Activated naive CD4-positive, alpha-beta T cell treated with anti-CD3 and anti-CD28 coated beads, Interleukin-2, amount 50 U/mL, for 16 hours (primary cell): ENCODE results near the gene PPP5C.
"Not testable (repeated sequence)": the region's sequence is repeated elsewhere in the genome, so short reads cannot be mapped to it uniquely, and the experiment has no call there.

Experiments
- DNase-seq: peaks from one replicate; pipeline ENCODE4 v3.0.0-alpha.2; 2020

PPP5C gene

GRCh38 chr19:46386996-46387712 lies 40.3 kb downstream of the PPP5C start:
- DNase-seq, result no peak

GRCh38 chr19:46387713-46388130 lies 40.8 kb downstream of the PPP5C start:
- no peak for DNase-seq

DNA sequence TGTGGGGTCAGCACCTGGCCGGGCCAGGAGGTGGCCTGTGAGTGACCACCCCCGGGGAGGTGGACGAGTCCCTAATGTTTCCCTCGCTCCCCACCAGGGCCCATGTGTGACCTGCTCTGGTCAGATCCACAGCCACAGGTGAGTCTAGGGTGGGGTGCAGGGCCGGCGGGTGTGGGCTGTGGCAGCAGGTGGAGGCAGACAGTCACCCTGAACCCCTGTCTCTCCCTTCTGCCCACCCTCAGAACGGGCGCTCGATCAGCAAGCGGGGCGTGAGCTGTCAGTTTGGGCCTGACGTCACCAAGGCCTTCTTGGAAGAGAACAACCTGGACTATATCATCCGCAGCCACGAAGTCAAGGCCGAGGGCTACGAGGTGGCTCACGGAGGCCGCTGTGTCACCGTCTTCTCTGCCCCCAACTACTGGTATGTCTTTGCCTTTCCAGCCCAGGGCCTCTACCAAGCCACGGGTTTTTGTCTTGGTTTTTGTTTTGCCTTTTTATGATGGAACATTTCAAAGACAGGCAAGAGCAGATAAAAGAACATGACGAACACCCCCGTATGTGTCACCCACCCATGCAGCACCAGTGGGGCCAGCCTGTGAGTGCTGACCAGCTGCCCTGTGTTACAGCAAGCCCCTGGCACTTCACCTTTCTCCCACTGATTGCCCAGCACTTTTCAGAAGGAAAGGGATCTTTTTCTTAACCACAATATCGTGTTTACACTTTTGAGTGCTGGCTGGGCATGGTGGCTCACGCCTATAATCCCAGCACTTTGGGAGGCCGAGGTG lies 41.6 kb downstream of the PPP5C start:
- DNase-seq, result no peak

- no peak for DNase-seq
These were observed 43.4 kb downstream of the PPP5C start for GRCh38 chr19:46390121-46390858.

DNA sequence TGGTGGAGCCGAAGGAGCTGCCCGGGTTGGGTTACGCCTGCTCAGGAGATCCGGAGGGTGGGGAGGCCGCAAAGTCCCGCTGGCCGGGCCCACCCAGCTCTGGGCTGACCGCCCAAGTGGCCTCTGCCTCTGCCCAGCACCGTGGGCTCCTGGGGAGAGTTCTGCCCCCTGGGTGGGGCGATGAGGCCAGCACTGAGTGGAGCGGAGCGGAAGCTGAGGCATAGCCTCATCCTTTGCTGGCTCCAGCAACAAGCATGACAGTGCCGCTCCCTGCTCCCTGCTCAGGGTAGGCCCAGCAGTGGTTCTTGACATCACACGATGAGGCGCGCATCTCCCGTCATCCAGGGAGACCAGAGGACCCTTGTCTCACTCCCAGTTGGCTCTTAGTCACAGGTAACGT lies 44.0 kb downstream of the PPP5C start:
- no peak for DNase-seq

- no peak for DNase-seq
These were observed 44.7 kb downstream of the PPP5C start for GRCh38 chr19:46391296-46392251.

DNA sequence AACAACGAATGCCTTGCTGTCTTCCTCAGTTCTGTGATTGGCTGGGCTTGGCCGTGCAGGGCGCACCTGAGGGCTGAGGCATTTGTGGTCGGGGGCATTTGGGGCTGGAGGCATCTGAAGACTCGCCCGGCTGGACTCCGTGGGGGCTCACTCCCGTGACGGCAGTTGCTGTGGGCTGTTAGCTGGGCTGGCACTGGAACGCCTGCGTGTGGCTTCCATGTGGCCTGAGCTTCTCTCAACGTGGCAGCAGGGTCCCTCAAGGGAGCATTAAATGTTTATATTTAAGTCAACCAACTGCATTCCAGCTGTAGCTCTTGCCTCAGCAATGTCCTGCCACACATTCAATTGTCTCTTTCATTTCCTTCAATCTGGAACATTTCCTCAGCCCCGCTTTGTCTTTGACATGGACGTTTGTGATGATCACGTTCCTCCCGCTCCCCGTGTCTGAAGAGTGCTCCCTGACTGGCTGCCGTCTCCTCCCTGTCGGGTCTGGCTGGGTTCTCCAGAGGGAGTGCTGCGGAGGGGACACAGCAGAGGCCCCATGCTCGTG lies 45.4 kb downstream of the PPP5C start:
- no peak for DNase-seq

- no peak for DNase-seq
These were observed 46.0 kb downstream of the PPP5C start for GRCh38 chr19:46392837-46393236.

- no peak for DNase-seq
These were observed 46.8 kb downstream of the PPP5C start for GRCh38 chr19:46393456-46394401.

DNA sequence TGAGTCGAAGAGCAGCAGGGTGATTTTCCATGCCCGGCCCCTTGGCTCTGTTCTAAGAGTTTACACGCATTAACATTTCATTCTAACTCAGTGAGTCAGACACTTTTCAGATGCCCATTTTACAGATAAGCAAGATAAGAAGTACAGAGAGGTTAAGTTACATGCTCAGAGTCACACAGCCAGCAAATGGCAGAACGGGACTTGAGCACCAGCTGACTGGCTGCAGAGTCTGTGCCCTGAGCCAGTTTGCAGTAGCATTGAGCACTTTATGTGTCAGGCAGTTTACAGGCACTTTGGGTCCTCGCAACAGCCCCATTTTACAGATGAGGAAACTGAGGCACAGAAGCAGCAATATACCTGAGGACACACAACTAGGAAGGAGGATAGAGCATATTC lies 47.5 kb downstream of the PPP5C start:
- no peak for DNase-seq

DNA sequence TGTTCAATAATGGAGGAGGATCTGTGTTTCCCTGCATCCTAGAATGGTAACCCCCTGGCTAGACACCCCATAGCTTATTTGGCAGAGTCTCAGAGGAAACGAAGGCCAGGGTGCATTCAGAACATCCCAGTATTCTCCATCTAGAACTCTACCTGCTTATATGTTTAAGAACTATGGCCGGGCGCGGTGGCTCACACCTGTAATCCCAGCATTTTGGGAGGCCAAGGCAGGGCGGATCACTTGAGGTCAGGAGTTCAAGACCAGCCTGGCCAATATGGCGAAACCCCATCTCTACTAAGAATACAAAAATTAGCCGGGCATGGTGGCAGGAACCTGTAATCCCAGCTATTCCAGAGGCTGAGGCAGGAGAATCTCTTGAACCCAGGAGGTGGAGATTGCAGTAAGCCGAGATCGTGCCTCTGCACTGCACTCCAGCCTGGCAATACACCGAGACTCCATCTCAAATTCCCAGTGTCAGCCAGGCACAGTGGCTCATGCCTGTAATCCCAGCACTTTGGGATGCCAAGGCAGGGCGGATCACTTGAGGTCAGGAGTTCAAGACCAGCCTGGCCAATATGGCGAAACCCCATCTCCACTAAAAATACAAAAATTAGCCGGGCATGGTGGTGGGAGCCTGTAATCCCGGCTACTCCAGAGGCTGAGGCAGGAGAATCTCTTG lies 51.1 kb downstream of the PPP5C start:
- not testable (repeated sequence) for DNase-seq

DNA sequence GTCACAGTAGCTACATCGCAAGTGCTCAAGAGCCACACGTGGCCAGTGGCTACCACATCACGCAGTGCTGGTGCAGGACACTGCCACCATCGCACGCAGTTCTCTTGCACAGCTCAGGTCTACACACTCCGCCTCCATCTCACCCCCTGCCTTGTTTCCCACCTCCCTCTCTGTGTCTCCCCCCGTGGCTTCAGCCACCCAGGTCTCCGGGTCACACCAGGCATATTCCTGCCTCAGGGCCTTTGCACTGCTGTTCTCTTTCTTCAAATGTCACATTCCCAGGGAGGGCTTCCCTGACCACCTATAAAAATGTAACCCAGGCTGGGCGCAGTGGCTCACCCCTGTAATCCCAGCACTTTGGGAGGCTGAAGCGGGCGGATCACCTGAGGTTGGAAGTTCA lies 55.8 kb downstream of the PPP5C start:
- no peak for DNase-seq

GRCh38 chr19:46404055-46404752 lies 57.3 kb downstream of the PPP5C start:
- DNase-seq, result no peak

- DNase-seq, result no peak
These were observed 58.0 kb downstream of the PPP5C start for GRCh38 chr19:46404753-46405468.

DNA sequence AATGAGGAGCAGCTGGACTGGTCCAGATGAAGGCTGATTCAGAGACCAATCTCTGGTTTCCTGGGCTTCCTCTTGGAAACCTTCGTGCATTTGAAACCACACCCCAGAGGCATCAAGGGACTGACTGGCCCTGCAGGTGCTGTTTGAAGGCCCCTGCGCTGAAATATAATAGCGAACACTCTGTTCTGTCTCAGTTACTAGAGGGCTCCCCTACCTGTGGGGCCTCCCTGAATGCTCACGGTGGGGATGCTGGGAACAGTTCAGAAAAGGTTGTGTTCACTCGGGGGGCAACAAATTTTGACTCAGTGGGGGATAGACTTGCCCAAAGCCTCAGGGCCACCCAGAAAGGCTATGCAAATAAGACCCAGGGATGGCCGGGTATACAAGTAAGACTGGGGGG lies 60.1 kb downstream of the PPP5C start:
- no peak for DNase-seq

DNA sequence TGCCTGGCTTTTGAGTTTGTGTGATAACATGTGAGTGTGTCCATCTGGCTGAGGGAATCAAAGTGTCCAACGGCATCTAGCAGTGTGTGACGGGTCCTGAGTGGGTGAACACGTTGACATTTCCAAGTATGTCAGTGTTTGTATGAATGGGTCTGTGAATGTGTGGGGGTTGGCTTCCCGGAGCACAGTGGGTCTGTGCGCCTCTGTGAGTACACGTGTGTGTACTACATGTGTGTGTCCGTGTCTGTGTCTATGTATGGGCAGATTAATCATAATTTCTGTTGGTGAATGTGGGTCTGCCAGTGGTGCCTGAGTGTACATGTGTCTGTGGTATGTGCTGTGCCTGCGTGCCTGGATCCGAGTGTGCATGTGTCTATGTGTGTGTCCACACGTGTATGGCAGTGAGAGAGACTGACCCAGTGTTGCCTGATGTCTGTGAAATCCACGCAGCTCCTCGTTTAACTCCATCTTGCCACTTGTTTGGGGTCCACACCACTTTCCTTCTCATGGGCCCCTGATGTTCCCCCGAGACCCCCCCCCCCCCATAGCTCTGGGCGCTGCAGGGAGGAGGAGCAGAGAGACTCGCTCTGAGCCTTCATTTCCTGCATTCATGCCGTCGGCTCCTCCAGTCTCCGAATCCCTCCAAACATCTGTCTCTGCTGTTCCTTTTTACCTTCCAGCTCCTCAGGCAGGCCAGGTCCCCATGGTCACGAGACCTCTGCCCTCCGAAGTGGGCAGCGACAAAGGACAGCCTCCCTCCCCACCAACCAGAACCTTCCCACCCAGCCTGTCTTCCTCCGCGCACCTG lies 61.2 kb downstream of the PPP5C start:
- DNase-seq, result no peak

- no peak for DNase-seq
These were observed 61.8 kb downstream of the PPP5C start for GRCh38 chr19:46408664-46409039.

DNA sequence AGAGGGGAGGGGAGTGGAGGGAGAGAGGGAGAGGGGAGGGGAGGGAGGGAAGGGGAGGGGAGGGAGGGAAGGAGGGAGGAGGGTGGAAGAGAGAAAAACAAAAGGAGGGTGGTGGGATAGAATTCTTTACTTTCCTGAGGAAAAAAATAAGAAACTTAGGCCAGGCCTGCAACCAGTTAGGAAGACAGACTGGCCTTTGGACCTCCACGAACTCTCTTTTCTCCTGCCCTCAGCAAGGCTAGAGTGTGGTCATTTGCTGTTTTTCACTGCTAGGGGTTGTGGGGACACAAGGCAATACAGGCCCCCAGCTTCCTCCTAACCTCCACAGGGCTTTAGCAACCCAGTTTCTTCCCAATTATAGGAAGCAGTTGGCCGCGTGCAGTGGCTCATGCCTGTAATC lies 62.3 kb downstream of the PPP5C start:
- no peak for DNase-seq
